Stimulated activated CD8-positive, alpha-beta memory T cell treated with anti-CD3 and anti-CD28 coated beads, Interleukin-15, amount 100 ng/mL, for 1 hour (primary cell): ENCODE results near the gene STK11.

ENCODE experiments used
- DNase-seq: peaks from one replicate; pipeline ENCODE4 v3.0.0-alpha.2; 2020; ENCODE audit warnings: low read depth

The STK11 gene

GRCh38 chr19:1226522-1227303 is 21.1 kb downstream of the STK11 start:
- no peak for DNase-seq

GRCh38 chr19:1227304-1228054 is 21.9 kb downstream of the STK11 start:
- DNase-seq: no peak

- no peak for DNase-seq
Observed at GRCh38 chr19:1228161-1228957, 22.8 kb downstream of the STK11 start.

- no peak for DNase-seq
Observed at GRCh38 chr19:1229056-1229923, 23.7 kb downstream of the STK11 start.

GRCh38 chr19:1229924-1230782 is 24.6 kb downstream of the STK11 start:
- no peak for DNase-seq

- DNase-seq: no peak
Observed at GRCh38 chr19:1230783-1231489, 25.4 kb downstream of the STK11 start.

- DNase-seq: no peak
Observed at GRCh38 chr19:1231729-1232637, 26.4 kb downstream of the STK11 start.

GRCh38 chr19:1232652-1233072 is 27.1 kb downstream of the STK11 start:
- DNase-seq: no peak

GRCh38 chr19:1233115-1233667 is 27.6 kb downstream of the STK11 start:
- no peak for DNase-seq

GRCh38 chr19:1234051-1234954 is 28.7 kb downstream of the STK11 start:
- DNase-seq: no peak

- DNase-seq: no peak
Observed at GRCh38 chr19:1234955-1235380, 29.4 kb downstream of the STK11 start.

- no peak for DNase-seq
Observed at GRCh38 chr19:1235625-1236538, 30.3 kb downstream of the STK11 start.

GRCh38 chr19:1236576-1236975 is 31.0 kb downstream of the STK11 start:
- no peak for DNase-seq

- no peak for DNase-seq
Observed at GRCh38 chr19:1237027-1237659, 31.6 kb downstream of the STK11 start.

GRCh38 chr19:1237754-1238368 is 32.3 kb downstream of the STK11 start, which contains the start of gene CBARP:
TSS of gene CBARP (minus strand) at chr19:1238005. CDS start at chr19:1236100, 1,905 bp downstream.
- DNase-seq: no peak
